Posterior cingulate gyrus (tissue), 11 donors: ENCODE results near the gene CARHSP1.
A peak's percentile ranks its signal among the peaks of the same experiment; 100 is the strongest.
"Not testable (repeated sequence)": the region's sequence is repeated elsewhere in the genome, so short reads cannot be mapped to it uniquely, and the experiment has no call there.

Experiments
- DNase-seq, 10 donors: peaks; one replicate each; pipeline versions ENCODE4 v3.0.0 to v3.0.0-alpha.2; 2020 to 2021; ENCODE audit warnings: mixed read lengths in 3 of 10
- intact Hi-C: fragments of 100-400 bp; cut with DNase I; formaldehyde crosslinking; loops from one replicate; pipeline ENCODE4 v1.15.1; 2023

CARHSP1 gene

GRCh38 chr16:8806272-8806983, 62.4 kb downstream of the CARHSP1 start:
- intact Hi-C loops = no loop called here
- DNase-seq = no peak

- intact Hi-C loops = no loop called here
- DNase-seq = no peak
Measured at GRCh38 chr16:8804313-8804712, 64.5 kb downstream of the CARHSP1 start.

- peak in 1 of 10 donors; percentile 55 for DNase-seq
- intact Hi-C loops = not testable (repeated sequence)
Measured at GRCh38 chr16:8803733-8804132, 65.1 kb downstream of the CARHSP1 start.
